Sigmoid colon (tissue), 7 donors: ENCODE data around the gene CDH23. TPM values are rescaled to one million over a fixed set of nuclear protein-coding genes. Genes with fewer than 3 reads are reported as not detected.

Source experiments
- DNase-seq: peaks from one replicate; pipeline ENCODE4 v3.0.0-alpha.2; 2019
- H3K27ac ChIP-seq, 4 donors: fragments of 200-600 bp; sonication (generic); one replicate each; pipeline ENCODE4 v1.5.1; 2016 to 2019; ENCODE audit warnings: mild to moderate bottlenecking in 1 of 4
- H3K27me3 ChIP-seq, 3 donors: fragments of 200-600 bp; sonication (generic); one replicate each; pipeline ENCODE4 v1.5.1; 2019; ENCODE audit warnings: mild to moderate bottlenecking in 1 of 3
- H3K36me3 ChIP-seq, 4 donors: fragments of 200-600 bp; sonication (generic); one replicate each; pipeline ENCODE4 v1.5.1; 2016 to 2019
- H3K4me1 ChIP-seq, 4 donors: fragments of 200-600 bp; sonication (generic); one replicate each; pipeline ENCODE4 v1.5.1; 2017 to 2019
- H3K4me3 ChIP-seq, 4 donors: fragments of 200-600 bp; sonication (generic); one replicate each; pipeline ENCODE4 v1.5.1; 2017 to 2019; ENCODE audit warnings: mild to moderate bottlenecking in 2 of 4, moderate library complexity in 1 of 4
- H3K9me3 ChIP-seq, 4 donors: fragments of 200-600 bp in 3 of 4; sonication (generic) in 3 of 4; one replicate each; pipeline versions ENCODE4 v1.5.1 to v1.6.1; 2013 to 2019
- CTCF ChIP-seq, 4 experiments: fragments of 450-650 bp in 3 of 4; fragments of 200-600 bp in 1 of 4; IDR thresholded peaks; one replicate each; pipeline ENCODE4 v1.5.1; 2016 to 2019; ENCODE audit warnings: antibody characterized with exemption in 4 of 4, mild to moderate bottlenecking in 3 of 4, moderate library complexity in 2 of 4
- EP300 ChIP-seq, 4 donors: sonication (generic); formaldehyde crosslinking; IDR thresholded peaks; one replicate each; pipeline ENCODE4 v1.6.1; 2017; ENCODE audit warnings: antibody characterized with exemption in 4 of 4
- POLR2A ChIP-seq, 2 donors: fragments of 450-650 bp; IDR thresholded peaks; one replicate each; pipeline ENCODE4 v1.6.1; 2016; ENCODE audit warnings: antibody characterized with exemption in 2 of 2, mild to moderate bottlenecking in 2 of 2, moderate library complexity in 2 of 2
- POLR2AphosphoS5 ChIP-seq, 4 donors: sonication (generic); formaldehyde crosslinking; IDR thresholded peaks; one replicate each; pipeline ENCODE4 v1.6.1; 2017; ENCODE audit warnings: antibody characterized with exemption in 4 of 4
- WGBS, 2 donors: extraction: QIAGEN DNeasy Blood & Tissue Kit; methylation state at CpG; one replicate each; pipeline ENCODE4 v1.1.7; 2013; 5-methylcytosine and 5-hydroxymethylcytosine counted together
- intact Hi-C: fragments of 100-400 bp; cut with DNase I; formaldehyde crosslinking; loops from one replicate; pipeline ENCODE4 v1.15.1; 2023
- polyA plus RNA-seq, 3 donors: library from polyadenylated mRNA; stranded (reverse); fragments of 200-250 nt; gene quantifications; one replicate each; pipeline ENCODE4 v1.2.3, GENCODE V29; 2013
- total RNA-seq, 4 donors: library from RNA; depleted of rRNA; stranded (reverse); fragments of >200 nt; gene quantifications; one replicate each; pipeline ENCODE4 v1.1.0, GENCODE V29; 2016
- donor health status: healthy with polysubstance abuse.
- donor health status: Bipolar disorder and iron deficiency.
- donor health status: healthy.

The CDH23 gene
- total and polyA plus RNA-seq, 7 donors, result 1.5 to 7.2 (median 3.0) TPM

GRCh38 chr10:71590781-71591350 is 194.1 kb downstream of the CDH23 start:
- H3K27me3 ChIP-seq, result peaks cover 0 to 10% (median 0%) of the 10 kb centered on the region in 3 donors
- H3K9me3 ChIP-seq, result no peaks in the 10 kb centered on the region
- no peaks in the 10 kb centered on the region for H3K36me3 ChIP-seq
- no peak for TF ChIP-seq POLR2AphosphoS5 (IDR thresholded peaks at IDR 0.05)
- no peak for DNase-seq
- H3K4me3 ChIP-seq, result no peak overlapping the region
- no peaks in the 10 kb centered on the region for H3K4me1 ChIP-seq
- no peak overlapping the region for H3K27ac ChIP-seq
- 78 to 87% methylated on average over 10 of the region's 10 CpGs for WGBS, 2 donors
- intact Hi-C loops, result loop anchor here (10.0 kb wide), 1 partner anchor 184 kb away; the partner anchor contains the start of gene VSIR

GRCh38 chr10:71594934-71595571 is 198.3 kb downstream of the CDH23 start:
- Histone ChIP-seq H3K4me1 (peaks cover 0 to 14% (median 10%) of the 10 kb centered on the region in 4 donors), H3K27me3 (no peaks in the 10 kb centered on the region), H3K9me3 (no peaks in the 10 kb centered on the region), H3K4me3 (no peak overlapping the region), H3K36me3 (no peaks in the 10 kb centered on the region), H3K27ac (no peak overlapping the region)
- WGBS, 2 donors, result 92 to 94% methylated on average over 8 of the region's 8 CpGs
- DNase-seq, result no peak
- TF ChIP-seq POLR2AphosphoS5 (IDR thresholded peaks at IDR 0.05) (no peak), POLR2A (IDR thresholded peaks at IDR 0.05) (no peak), EP300 (IDR thresholded peaks at IDR 0.05) (no peak), CTCF (IDR thresholded peaks at IDR 0.05) (no peak)
- intact Hi-C loops, result loop anchor here (10.0 kb wide), 1 partner anchor 180 kb away; the partner anchor contains the start of gene VSIR

GRCh38 chr10:71595649-71596048 is 198.9 kb downstream of the CDH23 start:
- DNase-seq, result no peak
- 82 to 89% methylated on average over 7 of the region's 7 CpGs for WGBS, 2 donors
- H3K27me3 ChIP-seq, result no peaks in the 10 kb centered on the region

GRCh38 chr10:71596127-71596526 is 199.4 kb downstream of the CDH23 start:
- no peak overlapping the region for H3K27ac ChIP-seq
- no peaks in the 10 kb centered on the region for H3K27me3 ChIP-seq
- TF ChIP-seq POLR2AphosphoS5 (IDR thresholded peaks at IDR 0.05) (no peak), POLR2A (IDR thresholded peaks at IDR 0.05) (no peak), CTCF (IDR thresholded peaks at IDR 0.05) (no peak)
- DNase-seq, result no peak
- no peaks in the 10 kb centered on the region for H3K36me3 ChIP-seq
- H3K4me3 ChIP-seq, result no peak overlapping the region
- 92 to 93% methylated on average over 3 of the region's 3 CpGs for WGBS, 2 donors
- H3K4me1 ChIP-seq, result peaks cover 0 to 14% (median 10%) of the 10 kb centered on the region in 4 donors
- no peaks in the 10 kb centered on the region for H3K9me3 ChIP-seq
- intact Hi-C loops, result loop anchor here (10.0 kb wide), 1 partner anchor 179 kb away; the partner anchor contains the start of gene VSIR

More at GRCh38 chr10:71595649-71596048, 198.9 kb downstream of the CDH23 start:
- H3K4me1 ChIP-seq, result peaks cover 0 to 14% (median 10%) of the 10 kb centered on the region in 4 donors
- no peaks in the 10 kb centered on the region for H3K36me3 ChIP-seq
- intact Hi-C loops, result loop anchor here (10.0 kb wide), 1 partner anchor 179 kb away; the partner anchor contains the start of gene VSIR
- no peak overlapping the region for H3K27ac ChIP-seq
- H3K9me3 ChIP-seq, result no peaks in the 10 kb centered on the region
- TF ChIP-seq POLR2A (IDR thresholded peaks at IDR 0.05) (no peak), EP300 (IDR thresholded peaks at IDR 0.05) (no peak), POLR2AphosphoS5 (IDR thresholded peaks at IDR 0.05) (no peak), CTCF (IDR thresholded peaks at IDR 0.05) (no peak)
- H3K4me3 ChIP-seq, result no peak overlapping the region

- intact Hi-C loops, result loop anchor here (10.0 kb wide), 1 partner anchor 178 kb away; the partner anchor contains the start of gene VSIR
These were observed 200.0 kb downstream of the CDH23 start for GRCh38 chr10:71596759-71597158.

More at GRCh38 chr10:71596759-71597158, 200.0 kb downstream of the CDH23 start:
- Histone ChIP-seq H3K4me3 (no peak overlapping the region), H3K9me3 (no peaks in the 10 kb centered on the region), H3K27ac (no peak overlapping the region), H3K27me3 (no peaks in the 10 kb centered on the region), H3K36me3 (no peaks in the 10 kb centered on the region), H3K4me1 (peaks cover 0 to 14% (median 10%) of the 10 kb centered on the region in 4 donors)
- 94 to 96% methylated on average over 8 of the region's 8 CpGs for WGBS, 2 donors
- DNase-seq, result no peak
- no peak for TF ChIP-seq POLR2AphosphoS5 (IDR thresholded peaks at IDR 0.05)
- TF ChIP-seq POLR2A (IDR thresholded peaks at IDR 0.05), result no peak
- TF ChIP-seq CTCF (IDR thresholded peaks at IDR 0.05), result no peak
- TF ChIP-seq EP300 (IDR thresholded peaks at IDR 0.05), result no peak
